ENCODE measurements around the gene C5orf15.

C5orf15 gene

DNA sequence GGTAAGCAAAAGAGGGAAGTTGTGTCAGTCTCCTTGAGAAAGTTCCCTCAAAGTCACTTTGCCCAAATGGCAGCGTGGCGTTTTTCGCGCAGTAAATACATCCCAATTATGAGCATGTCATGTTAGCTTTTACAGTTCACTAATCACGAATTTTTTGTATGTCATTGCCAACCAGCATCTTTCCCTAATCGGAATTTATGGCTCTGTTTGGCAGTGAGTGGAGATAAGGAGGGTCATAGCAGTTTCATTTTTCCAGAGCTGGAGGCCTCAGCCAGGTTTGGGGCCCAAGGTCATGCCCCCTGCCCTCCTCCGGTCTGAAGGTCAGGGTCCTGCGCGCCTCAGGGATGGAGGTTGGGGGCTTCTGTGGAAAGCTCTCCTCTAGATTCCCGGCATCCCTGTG lies 50.1 kb downstream of the C5orf15 start:
- no peak for DNase-seq

GRCh38 chr5:133917785-133918184 lies 50.6 kb downstream of the C5orf15 start:
- no peak for DNase-seq

- no peak for DNase-seq
These were observed 51.5 kb downstream of the C5orf15 start for GRCh38 chr5:133916914-133917313.

DNA sequence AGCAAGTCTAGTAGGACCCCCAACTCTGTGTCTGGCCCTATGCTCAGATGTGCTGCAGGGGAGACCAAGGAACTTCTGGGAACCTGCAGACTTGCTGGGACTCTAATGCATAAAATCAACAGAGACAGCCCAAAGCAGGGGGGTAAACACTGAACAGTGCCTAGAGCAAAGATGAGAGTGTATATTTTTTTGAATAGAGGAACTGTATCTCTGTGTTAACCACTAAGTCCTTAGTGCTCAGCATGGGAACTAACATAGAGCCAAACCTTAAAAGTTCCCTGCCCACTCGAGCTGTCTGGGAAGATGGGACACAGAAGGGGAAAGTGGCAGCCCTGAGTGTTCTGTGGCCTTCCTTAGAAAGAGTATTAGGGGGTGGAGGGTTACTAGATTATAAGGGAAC lies 51.9 kb downstream of the C5orf15 start:
- no peak for DNase-seq

DNA sequence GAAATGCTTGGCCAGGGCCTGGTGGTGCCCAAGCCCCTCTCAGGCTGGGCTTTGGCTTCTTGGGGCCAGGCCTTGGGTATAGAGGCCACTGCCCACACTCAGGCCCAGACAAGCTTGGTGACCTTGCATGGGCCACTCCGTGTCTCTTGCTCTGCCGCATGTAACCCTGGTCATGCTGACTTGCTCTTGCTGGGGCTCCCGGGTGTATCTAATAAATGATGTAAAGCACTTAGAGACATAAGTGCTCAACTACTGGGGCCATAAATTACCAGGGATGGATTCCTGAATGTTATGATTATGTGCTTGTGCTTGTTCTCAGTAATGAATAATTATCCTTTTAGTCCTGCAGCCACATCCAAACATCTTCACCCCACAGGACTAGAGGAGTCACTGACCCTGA lies 54.0 kb downstream of the C5orf15 start:
- DNase-seq: no peak

GRCh38 chr5:133913413-133914155 lies 54.8 kb downstream of the C5orf15 start:
- DNase-seq: no peak

- no peak for DNase-seq
These were observed 55.5 kb downstream of the C5orf15 start for GRCh38 chr5:133912951-133913350.

GRCh38 chr5:133910571-133910970 lies 57.9 kb downstream of the C5orf15 start:
- DNase-seq: no peak

- DNase-seq: no peak
These were observed 58.8 kb downstream of the C5orf15 start for GRCh38 chr5:133909603-133910002.

- peak; percentile 32 for DNase-seq
These were observed 61.4 kb downstream of the C5orf15 start for GRCh38 chr5:133907075-133907474.

- DNase-seq: no peak
These were observed 62.1 kb downstream of the C5orf15 start for GRCh38 chr5:133906303-133906702.
